Stimulated activated CD4-positive, alpha-beta T cell treated with anti-CD3 and anti-CD28 coated beads, Interleukin-1b, Interleukin-23, amount 100 ng/mL, for 4 hours (primary cell): ENCODE measurements around the gene WRAP73.

Experiments
- DNase-seq, 2 donors: peaks; one replicate each; pipeline ENCODE4 v3.0.0-alpha.2; 2020; ENCODE audit warnings: low read depth in 2 of 2

Gene WRAP73

DNA sequence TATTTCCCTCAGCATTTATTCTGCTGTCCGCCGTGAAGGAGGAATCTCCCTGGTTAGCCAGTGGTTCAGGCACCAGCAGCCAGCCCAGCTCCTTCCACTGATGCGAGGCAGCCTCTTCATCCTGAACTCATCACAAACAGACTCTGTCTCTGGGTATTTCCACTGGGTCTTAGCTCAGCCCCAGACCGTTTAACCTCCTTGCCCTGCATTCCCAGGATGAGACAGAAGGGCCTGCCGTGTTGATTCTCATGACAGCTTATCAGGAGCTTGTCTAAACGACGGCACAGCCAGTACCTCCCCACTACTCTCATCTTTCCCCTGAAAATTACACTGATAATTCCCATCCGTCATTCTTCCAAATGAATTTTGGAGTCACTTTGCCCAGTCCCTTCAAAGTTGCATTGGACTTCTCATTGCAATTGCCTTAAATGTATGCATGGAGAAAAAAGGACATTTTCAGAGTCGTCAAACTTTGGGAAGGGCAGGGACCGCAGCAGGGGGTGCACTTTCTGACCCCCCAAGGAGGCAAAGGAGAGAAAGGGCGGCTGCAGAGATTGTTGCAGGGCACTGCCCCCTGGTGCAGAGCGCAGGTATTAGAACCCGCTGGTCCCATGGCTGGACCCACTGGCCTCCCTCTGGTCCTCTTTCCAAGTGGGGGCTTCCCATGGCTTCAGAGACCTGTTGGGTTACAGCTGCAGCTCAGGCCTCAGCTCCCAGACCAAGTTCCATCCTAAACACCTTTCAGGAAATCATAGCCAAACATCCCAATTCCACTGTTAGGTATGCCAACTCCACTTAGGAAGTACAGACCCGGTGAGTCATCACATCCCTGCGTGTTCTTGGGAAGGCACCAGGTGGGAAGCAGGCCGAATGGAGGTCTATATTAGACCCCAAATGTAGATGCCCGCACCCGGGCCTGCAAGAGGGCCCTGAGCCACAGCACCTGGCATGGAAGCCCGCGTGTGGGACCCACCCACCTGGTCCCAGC lies 34.9 kb downstream of the WRAP73 start:
- no peak for DNase-seq

DNA sequence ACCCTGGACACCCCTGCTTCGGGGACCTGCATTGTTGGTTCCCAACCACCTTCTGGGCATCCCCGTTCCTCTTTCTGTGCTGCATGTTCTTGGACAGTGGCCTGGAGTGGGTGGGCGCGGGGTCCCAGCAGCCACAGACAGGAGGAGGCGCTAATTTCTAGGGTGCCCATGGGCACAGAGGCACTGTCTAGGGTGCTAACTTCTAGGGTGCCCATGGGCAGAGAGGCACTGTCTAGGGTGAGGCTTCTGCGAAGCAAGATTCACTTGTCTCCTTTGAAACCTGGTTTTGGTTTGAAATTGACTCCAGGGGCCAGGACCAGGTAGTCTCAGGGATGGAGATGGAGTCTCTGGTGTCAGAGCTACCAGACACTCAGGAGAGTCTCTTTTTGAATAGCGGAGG lies 37.8 kb downstream of the WRAP73 start:
- DNase-seq: no peak

DNA sequence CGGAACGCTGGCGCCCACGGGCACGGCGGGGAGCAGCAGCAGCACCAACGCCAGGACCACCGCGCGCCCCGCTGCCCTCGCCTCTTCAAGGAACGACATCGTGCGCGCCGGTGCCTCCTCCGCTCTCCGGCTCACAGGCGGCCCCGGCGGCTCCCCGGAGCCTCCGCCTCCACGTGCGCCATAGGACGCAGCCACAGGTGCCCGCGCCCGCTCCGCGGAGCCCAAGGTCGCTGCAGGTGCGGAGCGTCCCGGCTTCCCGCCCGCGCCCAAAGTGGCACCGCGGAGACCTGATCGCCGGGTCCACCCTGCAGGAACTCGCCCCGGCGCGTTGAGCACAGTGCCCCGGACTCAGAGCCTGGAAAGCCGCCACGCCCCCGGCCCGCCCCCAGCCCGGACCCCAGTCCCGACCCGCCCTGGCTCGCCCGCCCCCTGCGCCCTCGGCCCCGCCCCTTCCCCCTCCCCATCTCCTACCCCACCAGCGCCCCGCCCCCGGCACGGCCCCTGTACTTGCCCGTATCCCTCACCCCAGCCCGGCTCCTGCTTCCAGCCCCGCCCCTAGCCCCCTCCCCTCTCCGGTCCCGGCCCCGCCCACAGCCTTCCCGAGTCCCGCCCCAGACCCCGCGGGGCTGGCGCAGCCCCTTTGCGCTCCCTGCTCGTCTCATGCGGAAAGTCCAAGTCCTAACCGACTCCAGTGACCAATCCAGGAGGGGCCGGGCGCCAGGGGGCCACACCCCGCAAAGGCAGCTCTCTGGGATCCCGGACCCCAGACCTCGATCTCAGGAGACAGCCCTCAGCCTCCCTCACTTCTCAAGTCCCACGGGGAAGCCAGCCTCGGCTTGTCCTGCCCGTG lies 38.5 kb downstream of the WRAP73 start, which contains the start of gene MEGF6:
Gene MEGF6 (minus strand): TSS at position 339 of the 850 bp plus-strand sequence. CDS start 240 bp downstream, at position 99.
- peak; percentile 64 to 73 for DNase-seq

DNA sequence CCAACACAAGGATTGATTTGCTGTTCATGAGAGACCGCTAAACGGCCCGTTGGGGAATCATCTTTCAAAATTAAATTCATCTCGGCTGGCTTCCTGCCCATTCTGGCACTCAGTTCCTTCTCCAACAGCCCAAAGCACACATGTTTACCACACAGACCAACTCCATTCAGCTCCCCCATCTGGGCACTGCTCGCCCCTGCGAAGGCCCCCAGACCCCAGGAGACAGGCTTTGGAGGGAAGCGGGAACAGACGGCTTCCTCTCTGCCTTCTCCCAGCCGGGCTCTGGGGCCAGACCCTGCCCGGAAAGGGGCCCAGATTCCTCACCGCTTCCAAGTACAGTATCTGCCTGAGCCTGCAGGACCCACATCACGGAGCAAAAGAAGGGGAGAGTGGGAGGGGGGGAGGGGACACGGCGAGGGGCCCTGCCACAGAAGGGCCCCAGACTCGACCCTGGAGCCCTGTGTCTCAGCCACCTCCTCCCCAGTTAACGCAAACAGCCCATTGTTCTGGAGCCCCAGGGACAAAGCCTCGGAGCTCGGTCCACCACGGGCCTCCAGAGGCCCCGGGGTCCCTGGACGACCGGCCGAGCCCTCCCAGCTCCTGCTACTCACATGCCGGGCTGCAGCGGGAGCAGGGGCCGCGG lies 39.3 kb downstream of the WRAP73 start:
- no peak for DNase-seq

DNA sequence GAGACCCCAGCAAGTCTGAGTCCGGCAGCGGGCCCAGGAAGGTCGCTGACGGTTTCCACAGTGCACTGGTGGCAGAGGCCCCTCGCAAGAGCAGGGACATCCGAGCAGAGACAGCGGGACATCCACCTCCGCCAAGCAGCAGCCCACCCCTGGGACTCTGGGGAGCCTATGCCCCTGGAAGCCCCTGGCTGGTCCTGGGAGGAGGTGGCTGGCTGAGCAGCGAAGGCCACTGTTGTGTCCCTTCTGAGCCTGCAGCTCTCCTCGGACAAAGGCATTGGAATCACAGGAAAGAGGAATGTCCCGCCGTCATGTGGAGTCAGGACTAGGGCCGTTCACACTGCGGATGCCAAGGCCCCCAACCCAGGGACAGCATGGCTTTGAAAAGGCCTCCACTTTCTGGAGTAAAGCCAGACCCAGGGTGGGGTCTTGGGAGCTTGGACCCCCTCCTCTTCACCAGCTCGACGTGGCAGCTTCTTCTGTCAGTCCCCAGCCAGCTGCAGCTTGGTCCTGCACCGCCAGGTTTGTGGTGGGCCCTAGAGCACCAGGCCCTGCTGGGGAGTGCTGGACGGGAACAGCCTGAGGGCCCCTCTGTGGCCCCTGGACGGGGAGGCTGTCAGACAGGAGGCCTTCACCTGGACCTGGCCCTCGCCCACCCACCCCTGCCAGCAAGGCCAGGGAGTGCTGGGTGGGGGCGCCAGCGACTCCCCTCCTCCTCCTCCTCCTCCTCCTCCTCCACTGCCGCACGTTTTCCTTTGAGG lies 40.0 kb downstream of the WRAP73 start:
- DNase-seq: no peak

DNA sequence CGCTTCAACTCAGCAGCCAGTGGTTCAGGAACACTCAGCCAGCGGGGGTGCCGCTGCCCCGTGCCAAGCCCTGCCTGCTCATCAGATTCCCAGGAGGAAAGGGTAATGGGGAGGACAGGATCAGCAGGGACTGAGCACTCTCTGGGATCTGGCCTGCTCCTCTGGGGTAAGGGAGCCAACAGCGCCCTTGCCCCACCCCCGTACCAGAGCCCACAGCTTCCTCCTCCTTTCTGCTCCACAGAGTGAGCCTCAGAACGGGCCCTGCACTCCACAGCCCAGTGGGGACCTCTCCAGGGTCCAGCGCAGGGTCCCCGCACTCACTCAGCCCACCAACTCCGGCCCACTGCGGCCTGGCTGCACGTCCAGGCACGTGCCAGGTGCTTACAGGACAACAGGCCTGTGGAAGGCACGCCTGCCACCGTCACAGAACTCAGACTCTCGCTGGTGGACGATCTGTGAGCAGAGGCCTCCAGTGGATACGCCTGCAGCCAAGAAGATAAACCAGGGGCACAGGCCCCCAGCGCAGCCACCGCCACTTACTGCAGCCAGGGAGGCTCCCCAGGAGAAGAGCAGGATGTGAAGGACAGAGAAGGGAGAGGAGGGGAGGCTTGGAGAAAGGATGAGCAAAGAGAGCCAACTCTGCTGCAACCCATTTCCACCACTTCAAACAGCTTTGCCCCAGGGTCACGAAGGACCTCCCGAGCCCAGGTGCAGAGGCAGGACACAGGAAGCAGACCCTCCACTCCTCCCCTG lies 40.7 kb downstream of the WRAP73 start:
- DNase-seq: no peak

DNA sequence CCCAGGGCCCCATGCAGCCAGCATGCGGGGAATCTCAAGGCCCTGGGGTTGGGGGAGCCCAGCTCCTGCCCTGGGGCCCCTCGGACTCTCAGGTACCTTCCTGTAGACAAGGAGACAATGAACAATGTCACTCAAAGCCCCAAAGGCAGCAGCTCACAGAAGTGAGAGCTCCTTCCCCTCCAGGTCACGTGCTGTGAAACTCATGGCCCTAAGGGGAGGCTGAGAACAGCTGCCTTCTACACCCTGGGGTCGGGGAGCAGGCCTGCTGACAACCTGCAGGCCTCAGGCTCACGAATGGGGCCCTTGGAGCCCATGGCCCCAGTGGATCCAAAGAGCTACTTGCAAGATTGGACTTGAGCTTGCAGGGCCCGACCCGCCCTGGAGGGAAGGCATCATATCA lies 41.7 kb downstream of the WRAP73 start:
- no peak for DNase-seq

DNA sequence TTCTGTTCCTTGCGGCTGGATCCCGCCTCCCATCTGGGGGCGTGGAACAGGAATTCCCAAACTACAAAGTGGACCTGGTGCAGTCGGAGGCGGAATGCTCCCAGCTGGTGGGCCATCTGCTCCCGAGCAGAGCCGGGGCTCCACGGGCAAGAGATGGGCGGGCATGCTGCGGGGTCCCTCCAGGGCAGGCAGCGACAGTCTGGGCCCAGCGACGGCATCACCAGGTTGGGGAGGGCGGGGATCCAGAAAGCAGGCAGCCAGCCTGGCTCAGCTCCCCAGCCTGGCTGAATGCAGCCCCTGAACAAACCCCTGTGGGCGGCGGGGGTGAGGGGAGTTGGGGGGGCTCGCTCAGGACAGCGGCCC lies 42.2 kb downstream of the WRAP73 start:
- DNase-seq: no peak

DNA sequence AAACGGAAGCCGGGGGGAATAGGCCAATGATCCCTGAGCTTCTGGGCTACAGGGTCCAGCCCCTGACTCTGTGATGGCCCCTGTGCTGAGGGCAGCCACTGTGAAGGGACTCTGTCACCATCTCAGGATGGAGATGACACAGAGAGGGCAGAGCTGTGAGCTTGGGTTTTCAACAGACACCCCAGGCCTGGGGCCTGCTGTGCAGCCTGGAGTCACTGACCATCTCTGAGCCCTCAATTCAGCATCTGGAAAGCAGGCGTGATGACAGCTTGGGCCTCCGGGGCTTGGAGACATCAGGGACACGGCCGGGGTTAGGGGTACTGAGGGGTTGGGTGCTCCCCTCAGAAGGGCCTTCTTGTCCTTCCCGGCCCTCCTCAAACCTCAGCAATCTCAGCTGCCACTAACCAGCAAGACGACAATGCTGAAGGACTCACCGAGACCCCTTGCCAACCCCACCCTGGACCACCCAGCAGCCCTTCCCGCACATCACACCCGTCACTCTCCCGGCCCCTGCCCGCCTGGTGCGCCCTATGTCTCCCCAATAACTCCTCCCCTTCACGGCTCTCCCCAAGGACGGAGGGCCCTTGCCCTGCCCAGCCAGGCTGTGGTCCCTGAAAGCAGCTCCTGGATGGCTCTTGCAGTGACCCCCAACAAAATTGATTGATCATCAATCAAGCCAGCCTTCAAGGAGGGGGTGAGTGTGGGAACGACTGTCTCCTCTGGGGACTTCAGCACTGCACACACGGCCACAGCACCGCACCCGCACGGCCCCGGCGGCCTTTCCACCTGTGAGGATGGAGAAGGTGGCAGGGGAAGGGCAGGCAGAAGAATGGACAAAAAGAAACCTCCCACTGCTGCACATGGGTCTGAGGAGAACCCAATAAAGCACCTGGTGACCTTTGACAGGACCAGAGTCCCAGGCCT lies 42.9 kb downstream of the WRAP73 start:
- DNase-seq: no peak

DNA sequence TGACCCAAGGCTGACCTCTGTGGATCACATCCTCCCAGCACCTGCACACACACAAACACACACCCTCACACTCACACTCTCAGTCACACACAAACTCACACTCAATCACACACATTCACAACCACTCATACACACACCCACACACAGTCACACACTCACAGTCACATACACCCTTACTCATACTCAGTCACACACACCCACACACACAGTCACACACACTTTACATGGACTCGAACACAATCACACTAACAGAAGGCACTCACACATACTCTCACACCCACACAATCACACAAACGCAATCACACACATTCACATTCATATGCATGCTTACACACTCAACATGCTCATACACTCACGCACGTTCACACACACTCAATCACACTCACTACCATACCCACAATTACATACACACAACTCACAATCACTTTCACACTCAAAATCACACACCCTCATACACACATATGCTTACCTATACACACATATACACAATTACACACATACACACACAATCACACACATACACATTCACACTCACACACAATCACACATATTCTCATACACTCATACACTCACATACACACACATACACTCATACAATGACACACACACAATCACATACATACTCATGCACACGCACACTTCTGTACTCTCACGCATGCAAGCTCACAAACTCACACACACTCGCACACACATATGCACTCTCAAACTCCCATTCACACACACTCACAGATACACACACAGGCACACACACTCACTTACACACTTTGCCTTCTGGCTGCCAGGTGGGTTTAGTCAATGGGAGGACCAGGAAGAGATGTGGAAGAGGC lies 44.7 kb downstream of the WRAP73 start:
- DNase-seq: no peak

DNA sequence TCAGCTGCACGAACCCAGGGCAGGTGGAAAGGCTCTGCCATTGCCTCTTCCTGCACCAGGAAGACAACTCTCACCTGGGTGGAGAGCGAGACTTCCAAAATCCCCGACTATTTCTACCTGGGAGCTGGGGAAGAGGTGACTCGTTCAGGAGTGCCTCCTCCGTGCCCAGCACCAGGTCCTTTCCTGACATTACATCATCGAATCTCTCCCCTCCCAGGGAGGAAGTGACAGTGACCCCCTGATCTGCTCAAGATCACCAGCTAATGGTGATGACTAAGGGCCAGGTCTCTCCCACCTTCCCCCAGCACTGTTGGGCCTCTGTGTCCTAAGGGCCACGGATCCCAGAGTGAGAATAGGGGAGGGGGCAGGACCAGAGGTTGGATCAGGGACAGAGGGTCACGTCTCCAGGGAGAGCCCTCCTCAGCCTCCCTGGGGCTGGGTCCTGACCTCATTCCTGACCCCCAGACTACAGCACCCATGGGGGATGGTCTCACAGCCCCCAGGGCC lies 45.4 kb downstream of the WRAP73 start:
- DNase-seq: no peak

DNA sequence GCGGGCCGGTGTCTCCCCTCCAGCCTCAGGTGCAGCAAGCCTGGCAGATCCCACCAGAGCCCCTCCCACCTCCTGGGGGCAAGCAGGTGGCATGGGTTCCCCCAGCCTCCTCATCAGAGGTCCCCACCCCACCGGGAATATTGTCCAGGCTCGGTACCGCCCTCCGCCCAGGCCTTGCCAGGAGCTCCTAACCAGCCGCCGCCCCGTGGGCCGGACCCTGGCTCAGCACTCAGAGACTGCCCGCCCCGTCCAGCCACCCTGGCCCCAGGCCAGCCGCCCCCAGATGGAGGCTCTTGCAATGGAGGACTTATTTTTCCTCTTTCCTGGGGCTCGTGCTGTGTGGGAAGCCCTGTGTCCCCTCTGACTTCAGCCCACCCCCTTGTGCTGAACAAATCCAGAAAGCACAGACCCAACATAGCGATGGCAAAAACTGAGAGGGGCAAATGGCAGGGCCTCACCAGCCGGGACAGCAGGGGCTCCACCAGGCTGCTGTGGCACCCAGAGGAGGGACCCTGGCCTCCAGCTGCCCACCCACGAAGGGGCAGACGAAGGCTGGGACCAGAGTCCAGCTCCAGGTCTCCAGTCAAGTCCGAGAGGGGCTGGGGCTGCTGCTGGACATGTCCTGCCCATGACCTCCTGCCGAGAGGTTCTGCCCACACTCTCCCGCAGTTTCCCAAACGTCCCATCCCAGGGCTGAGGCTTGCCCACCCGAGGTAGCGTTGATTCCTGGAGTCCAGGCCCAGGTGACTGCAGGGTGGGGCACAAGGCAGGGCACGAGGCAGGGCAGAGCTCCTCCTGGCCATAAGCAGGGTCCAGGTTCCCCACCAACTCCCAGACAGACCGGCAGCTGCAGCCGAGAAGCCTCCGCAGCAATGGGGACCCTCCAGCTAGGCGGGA lies 46.1 kb downstream of the WRAP73 start:
- no peak for DNase-seq

DNA sequence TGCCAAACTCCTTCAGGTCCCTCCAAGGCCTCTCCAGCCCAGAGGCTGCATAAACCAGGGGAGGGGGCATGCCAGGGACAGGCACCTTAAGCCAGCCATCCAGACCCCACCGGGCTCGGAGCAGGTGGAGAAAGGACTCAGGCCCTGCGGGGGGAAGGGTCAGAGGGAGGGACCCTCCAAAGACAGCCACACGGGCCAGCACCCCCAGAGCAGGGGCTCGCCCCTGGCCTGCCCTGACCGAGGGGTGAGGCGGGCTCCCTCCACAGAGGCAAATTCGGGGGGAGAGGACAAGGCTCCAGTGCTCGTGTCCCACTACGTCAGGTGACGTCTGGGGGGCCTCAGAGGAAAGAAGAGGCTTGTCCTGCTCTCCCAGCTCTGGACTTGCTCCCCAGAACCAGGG lies 46.7 kb downstream of the WRAP73 start:
- no peak for DNase-seq

DNA sequence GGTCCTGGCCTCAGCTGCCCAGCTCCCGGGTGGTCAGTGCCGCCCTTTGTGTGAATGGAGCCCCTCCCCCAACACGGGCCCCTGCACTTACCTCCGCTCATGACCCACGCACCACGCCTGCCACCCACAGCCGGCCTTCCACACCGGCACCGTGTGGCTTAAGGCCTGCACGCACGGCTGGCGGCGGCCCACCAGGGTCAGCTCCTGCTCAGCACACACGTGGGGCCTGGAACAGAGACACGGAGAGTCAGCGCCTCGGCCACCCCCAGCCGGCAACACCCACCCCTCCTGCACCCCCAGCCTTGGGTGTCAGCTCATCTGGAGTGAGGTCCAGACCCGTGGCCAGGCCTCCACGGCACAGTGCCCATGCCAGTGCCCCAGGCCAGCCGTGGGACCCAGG lies 47.5 kb downstream of the WRAP73 start:
- DNase-seq: no peak

DNA sequence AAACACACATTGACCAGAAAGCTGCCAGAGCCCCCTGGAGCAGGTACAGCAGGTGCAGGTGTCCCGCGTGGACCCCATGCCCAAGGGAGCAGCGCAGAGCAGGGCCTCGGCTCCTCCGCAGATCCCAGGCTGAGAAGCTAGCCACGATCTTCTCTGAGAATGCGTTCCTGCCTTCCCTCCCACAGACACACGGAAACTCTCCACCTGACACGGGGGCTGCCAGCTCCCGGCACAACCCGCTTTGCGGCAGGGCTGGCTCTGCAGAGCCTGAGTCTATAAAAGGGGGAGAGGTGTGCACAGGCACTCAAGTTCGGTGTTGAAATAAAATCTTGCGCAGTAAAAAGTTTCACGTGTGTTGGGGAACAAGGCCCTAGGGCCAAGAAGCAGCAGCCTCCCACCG lies 48.2 kb downstream of the WRAP73 start:
- DNase-seq: no peak

DNA sequence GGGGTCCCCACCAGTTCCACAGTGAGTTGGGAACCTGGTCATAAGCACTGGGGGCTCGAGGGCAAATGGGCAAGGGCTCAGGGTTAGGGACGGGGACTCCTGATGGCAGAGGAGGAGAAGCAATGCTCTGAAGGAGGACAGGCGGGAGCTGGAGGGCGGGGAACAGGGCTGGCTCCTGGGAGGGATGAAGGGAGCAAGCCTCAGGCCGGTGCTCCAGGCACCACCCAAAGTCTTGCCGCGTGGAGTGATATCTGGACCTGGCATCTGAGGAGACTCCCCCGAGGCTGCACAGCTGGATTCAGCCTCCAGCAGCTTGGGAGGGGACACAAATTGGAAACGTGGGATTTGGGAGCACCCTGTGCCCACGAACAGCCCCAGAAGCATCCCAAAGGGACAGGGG lies 49.5 kb downstream of the WRAP73 start:
- DNase-seq: no peak

DNA sequence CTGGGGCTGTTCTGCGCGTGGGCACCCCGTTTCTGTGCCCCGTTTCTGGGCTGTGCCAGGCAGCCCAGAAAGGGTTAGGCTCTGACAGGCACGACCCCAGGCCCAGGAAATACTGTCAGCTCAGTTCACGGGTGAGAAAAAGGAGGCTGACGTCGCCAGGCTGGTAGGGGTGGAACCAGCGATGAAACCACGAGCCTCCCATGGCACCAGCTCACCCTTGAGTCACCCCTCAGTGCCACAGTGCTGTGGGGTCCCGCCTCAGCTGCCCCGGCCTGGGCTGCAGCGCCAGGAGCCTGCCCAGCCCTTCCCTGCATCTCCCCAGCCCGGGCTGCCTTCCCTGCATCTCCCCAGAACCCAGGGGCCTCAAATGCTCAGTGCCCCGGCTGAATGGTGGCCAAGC lies 50.1 kb downstream of the WRAP73 start:
- no peak for DNase-seq
